PC-3 (cell line): ENCODE measurements around the gene MAD2L1BP. TPM values are rescaled to one million over a fixed set of nuclear protein-coding genes. Genes with fewer than 3 reads are reported as not detected.

Source experiments
- ATAC-seq: fragments of 200-7000 bp; cut with Tn5 transposase; 2 replicates; pipeline ENCODE4 v1.9.1; 2020; ENCODE audit warnings: mild to moderate bottlenecking, moderate library complexity
- BruUV-seq: library from RNA; stranded (reverse); fragments of 400-500 nt; replicated peaks from 2 replicates; lab custom pipeline; 2021; lab: Mats Ljungman, UMichigan
- CTCF ChIA-PET: fragments of 300-600 bp; sonication (Branson Sonifier 250); formaldehyde crosslinking; loops from one replicate; lab custom pipeline; 2022; ENCODE audit warnings: antibody characterized with exemption; lab: Charles Lee
- POLR2A ChIA-PET: fragments of 300-600 bp; sonication (Branson Sonifier 250); formaldehyde crosslinking; loops from one replicate; lab custom pipeline; 2022; ENCODE audit warnings: antibody characterized with exemption; ENCODE audit not compliant: unreplicated experiment; lab: Charles Lee
- DNase-seq: peaks from one replicate; pipeline ENCODE4 v3.0.0-alpha.2; 2015
- H2AFZ ChIP-seq: fragments of 300-600 bp; sonication (generic); 2 replicates; pipeline ENCODE4 v1.6.0; 2016; ENCODE audit warnings: antibody characterized with exemption, low read length
- H3F3A ChIP-seq: fragments of 300-600 bp; sonication (generic); one replicate; pipeline ENCODE4 v1.6.0; 2017; ENCODE audit warnings: antibody characterized with exemption, low read length, control low read depth, mild to moderate bottlenecking; ENCODE audit not compliant: unreplicated experiment
- H3K27ac ChIP-seq: fragments of 300-600 bp; sonication (generic); 2 replicates; pipeline ENCODE4 v1.5.1; 2016; ENCODE audit warnings: mild to moderate bottlenecking, low read length
- H3K27me3 ChIP-seq: fragments of 300-600 bp; sonication (generic); 2 replicates; pipeline ENCODE4 v1.6.1; 2016; ENCODE audit warnings: low read length, mixed read lengths
- H3K36me3 ChIP-seq: fragments of 300-600 bp; sonication (generic); 2 replicates; pipeline ENCODE4 v1.6.1; 2016; ENCODE audit warnings: low read depth, mixed run types, low read length, mixed read lengths
- H3K4me1 ChIP-seq: fragments of 300-600 bp; sonication (generic); 2 replicates; pipeline ENCODE4 v1.5.1; 2016; ENCODE audit warnings: low read length; ENCODE audit not compliant: insufficient read depth
- H3K4me2 ChIP-seq: fragments of 300-600 bp; sonication (generic); 2 replicates; pipeline ENCODE4 v1.6.0; 2016; ENCODE audit warnings: low read length
- H3K4me3 ChIP-seq: fragments of 300-600 bp; sonication (generic); 2 replicates; pipeline ENCODE4 v1.5.1; 2016; ENCODE audit warnings: mild to moderate bottlenecking, low read length, mixed read lengths
- H3K79me2 ChIP-seq: fragments of 300-600 bp; sonication (generic); 2 replicates; pipeline ENCODE4 v1.6.1; 2017; ENCODE audit warnings: low read length, mixed read lengths
- H3K9ac ChIP-seq: fragments of 300-600 bp; sonication (generic); 2 replicates; pipeline ENCODE4 v1.6.0; 2016; ENCODE audit warnings: mild to moderate bottlenecking, low read length
- H3K9me2 ChIP-seq: fragments of 300-600 bp; sonication (generic); replicated peaks from 2 replicates; pipeline ENCODE4 v1.6.1; 2016; ENCODE audit warnings: mixed run types, low read length, mixed read lengths
- H3K9me3 ChIP-seq: fragments of 300-600 bp; sonication (generic); 2 replicates; pipeline ENCODE4 v1.6.1; 2016; ENCODE audit warnings: low read length, mixed read lengths
- H4K20me1 ChIP-seq: fragments of 300-600 bp; sonication (generic); 2 replicates; pipeline ENCODE4 v1.6.1; 2016; ENCODE audit warnings: low read length, mixed read lengths
- EZH2 ChIP-seq: fragments of 300-600 bp; sonication (generic); IDR thresholded peaks from one replicate; pipeline ENCODE4 v1.6.1; 2017; ENCODE audit warnings: antibody characterized with exemption, mild to moderate bottlenecking, low read length; ENCODE audit not compliant: unreplicated experiment
- EZH2phosphoT487 ChIP-seq: fragments of 300-600 bp; sonication (generic); IDR thresholded peaks from 2 replicates; pipeline ENCODE4 v1.6.1; 2018; ENCODE audit warnings: mild to moderate bottlenecking, antibody characterized with exemption, low read length, borderline replicate concordance
- intact Hi-C: fragments of 100-400 bp; cut with micrococcal nuclease; formaldehyde crosslinking; loops from 2 replicates; pipeline ENCODE4 v1.9.0; 2023
- total RNA-seq: library from RNA; depleted of rRNA; stranded (reverse); fragments of >200 nt; gene quantifications from 2 replicates; pipeline ENCODE4 v1.2.3, GENCODE V29; 2014
- TF ChIP-seq, protein P1 (sequence below): fragments of 300-600 bp; sonication (generic); conservative IDR thresholded peaks from 2 replicates; pipeline ENCODE4 v1.5.1; 2017; ENCODE audit warnings: antibody characterized with exemption, low read depth, mild to moderate bottlenecking, low read length

Gene MAD2L1BP
- total RNA-seq, 1 experiment from 2014 or later, result 40.9 TPM

DNA sequence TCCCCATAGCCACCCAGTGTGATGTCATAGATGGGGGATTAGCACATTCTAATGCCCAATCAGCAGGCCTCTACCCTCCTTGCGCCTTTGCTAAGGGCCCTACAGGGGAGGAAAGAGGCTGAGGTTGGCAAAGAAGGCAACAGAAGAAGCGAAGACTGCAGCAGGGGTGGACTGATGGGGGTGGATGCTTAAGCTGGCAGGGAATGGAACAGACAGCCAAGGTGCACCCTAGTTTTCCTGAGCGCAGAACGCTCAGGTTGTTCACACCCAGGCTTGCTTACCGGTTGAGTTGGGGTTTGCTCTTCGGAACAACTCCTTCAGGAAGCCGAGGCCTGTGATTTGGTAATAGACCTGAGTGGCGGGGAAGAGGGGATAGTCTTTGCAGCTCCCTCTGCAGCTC lies 39.3 kb downstream of the MAD2L1BP start:
- Histone ChIP-seq H3K9me2 (no peaks in the 10 kb centered on the region), H3K36me3 (peaks cover 47% of the 10 kb centered on the region), H4K20me1 (no peaks in the 10 kb centered on the region), H3K27ac (no peak overlapping the region), H3K4me1 (peaks cover 11% of the 10 kb centered on the region), H3K9ac (no peak overlapping the region), H2AFZ (no peak overlapping the region), H3F3A (no peaks in the 10 kb centered on the region), H3K9me3 (no peaks in the 10 kb centered on the region), H3K4me3 (no peak overlapping the region), H3K27me3 (no peaks in the 10 kb centered on the region), H3K79me2 (no peaks in the 10 kb centered on the region), H3K4me2 (no peak overlapping the region)
- intact Hi-C loops, result no loop called here
- ChIA-PET CTCF (no interaction called here), POLR2A (no interaction called here)
- DNase-seq (no peak), ATAC-seq (no peak)
- no TSS peak for BruUV-seq
- TF ChIP-seq, protein P1, sequence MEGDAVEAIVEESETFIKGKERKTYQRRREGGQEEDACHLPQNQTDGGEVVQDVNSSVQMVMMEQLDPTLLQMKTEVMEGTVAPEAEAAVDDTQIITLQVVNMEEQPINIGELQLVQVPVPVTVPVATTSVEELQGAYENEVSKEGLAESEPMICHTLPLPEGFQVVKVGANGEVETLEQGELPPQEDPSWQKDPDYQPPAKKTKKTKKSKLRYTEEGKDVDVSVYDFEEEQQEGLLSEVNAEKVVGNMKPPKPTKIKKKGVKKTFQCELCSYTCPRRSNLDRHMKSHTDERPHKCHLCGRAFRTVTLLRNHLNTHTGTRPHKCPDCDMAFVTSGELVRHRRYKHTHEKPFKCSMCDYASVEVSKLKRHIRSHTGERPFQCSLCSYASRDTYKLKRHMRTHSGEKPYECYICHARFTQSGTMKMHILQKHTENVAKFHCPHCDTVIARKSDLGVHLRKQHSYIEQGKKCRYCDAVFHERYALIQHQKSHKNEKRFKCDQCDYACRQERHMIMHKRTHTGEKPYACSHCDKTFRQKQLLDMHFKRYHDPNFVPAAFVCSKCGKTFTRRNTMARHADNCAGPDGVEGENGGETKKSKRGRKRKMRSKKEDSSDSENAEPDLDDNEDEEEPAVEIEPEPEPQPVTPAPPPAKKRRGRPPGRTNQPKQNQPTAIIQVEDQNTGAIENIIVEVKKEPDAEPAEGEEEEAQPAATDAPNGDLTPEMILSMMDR, result no peak
- TF ChIP-seq EZH2phosphoT487 (no peak), EZH2 (no peak)

DNA sequence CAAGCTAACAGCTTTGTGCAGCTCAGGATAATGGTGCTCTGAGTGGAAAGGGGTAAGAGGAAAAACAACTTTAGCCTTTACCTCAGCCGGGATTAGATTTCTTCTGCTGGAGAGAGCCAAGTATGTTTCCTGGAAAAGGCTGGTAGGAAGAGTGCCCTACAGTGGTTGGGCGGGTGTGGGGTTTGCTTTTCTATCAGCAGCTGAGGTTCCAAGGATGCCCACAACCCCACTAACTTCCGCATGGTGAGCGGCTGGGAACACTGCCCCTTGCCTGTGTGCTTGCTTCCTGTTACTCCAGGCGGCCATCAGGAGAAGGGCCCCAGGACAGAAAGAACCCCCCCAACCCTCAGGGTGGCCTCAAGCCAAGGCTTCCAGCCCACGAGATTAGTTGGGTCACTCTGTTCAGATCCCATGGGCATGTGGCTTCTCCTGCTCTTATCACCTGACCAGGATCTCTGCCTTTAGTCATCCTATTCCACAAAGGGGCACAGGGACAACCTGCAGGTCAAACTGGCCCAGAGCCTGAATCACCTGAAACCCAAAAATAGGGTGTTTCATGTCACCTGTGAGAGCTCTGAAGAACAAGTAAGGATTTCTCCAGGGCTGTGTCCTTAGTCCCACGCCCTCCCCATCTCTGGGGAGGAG lies 41.4 kb downstream of the MAD2L1BP start:
- Histone ChIP-seq H3K27me3 (no peaks in the 10 kb centered on the region), H3K79me2 (peaks cover 15% of the 10 kb centered on the region), H3F3A (no peaks in the 10 kb centered on the region), H3K27ac (no peak overlapping the region), H4K20me1 (0 out of 2 replicates have a peak, but pooled peaks cover 3% of the 10 kb centered on the region), H2AFZ (no peak overlapping the region), H3K9ac (no peak overlapping the region), H3K36me3 (peaks cover 64% of the 10 kb centered on the region), H3K4me3 (no peak overlapping the region), H3K4me1 (no peaks in the 10 kb centered on the region), H3K4me2 (no peak overlapping the region), H3K9me3 (no peaks in the 10 kb centered on the region), H3K9me2 (no peaks in the 10 kb centered on the region)
- BruUV-seq, result no TSS peak
- intact Hi-C loops, result no loop called here
- no peak for DNase-seq
- ATAC-seq, result no peak
- ChIA-PET POLR2A (no interaction called here), CTCF (no interaction called here)
- TF ChIP-seq, protein P1, result no peak
- TF ChIP-seq EZH2 (no peak), EZH2phosphoT487 (no peak)

DNA sequence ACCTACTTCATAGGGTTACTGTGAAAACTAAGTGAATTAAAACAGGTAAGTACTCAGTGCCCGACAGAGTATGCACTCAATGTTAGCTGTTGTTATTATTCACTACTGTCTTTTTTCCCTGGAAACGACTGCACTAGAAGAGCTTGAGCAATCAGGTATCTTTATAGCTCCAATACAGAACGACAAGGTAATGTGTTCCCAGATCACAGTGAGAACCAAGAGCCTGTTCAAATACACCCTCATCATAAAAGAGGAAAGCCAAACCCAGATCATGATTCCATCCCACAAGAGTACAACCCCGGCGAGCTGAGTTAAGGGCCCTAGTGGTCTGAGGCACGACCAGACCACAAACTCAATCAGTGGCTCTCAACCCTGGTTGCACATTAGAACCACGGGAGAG lies 42.1 kb downstream of the MAD2L1BP start:
- no peaks in the 10 kb centered on the region for H3K4me1 ChIP-seq
- no peak overlapping the region for H3K4me3 ChIP-seq
- intact Hi-C loops, result no loop called here
- TF ChIP-seq EZH2phosphoT487 (no peak), EZH2 (no peak)
- TF ChIP-seq, protein P1, result no peak
- H2AFZ ChIP-seq, result no peak overlapping the region
- no peak overlapping the region for H3K9ac ChIP-seq
- BruUV-seq, result no TSS peak
- no peak for ATAC-seq
- no peaks in the 10 kb centered on the region for H3F3A ChIP-seq
- DNase-seq, result no peak
- H3K27me3 ChIP-seq, result no peaks in the 10 kb centered on the region
- peaks cover 22% of the 10 kb centered on the region for H3K79me2 ChIP-seq
- no peak overlapping the region for H3K27ac ChIP-seq
- CTCF ChIA-PET, result no interaction called here
- H3K36me3 ChIP-seq, result peaks cover 64% of the 10 kb centered on the region
- no peaks in the 10 kb centered on the region for H3K9me2 ChIP-seq
- no peaks in the 10 kb centered on the region for H3K9me3 ChIP-seq
- peaks cover 3% of the 10 kb centered on the region; the same call in 1 of the 2 replicates for H4K20me1 ChIP-seq
- no peak overlapping the region for H3K4me2 ChIP-seq
- POLR2A ChIA-PET, result no interaction called here
